CD4-positive, alpha-beta T cell treated with Interleukin-12 subunit alpha and Interleukin-12 subunit beta, for 1 hour (primary cell): Measurements from ENCODE around the gene MAP3K14.
"Not testable (repeated sequence)": the region's sequence is repeated elsewhere in the genome, so short reads cannot be mapped to it uniquely, and the experiment has no call there.

Experiments
- DNase-seq: peaks from one replicate; pipeline ENCODE4 v3.0.0-alpha.2; 2020

MAP3K14 gene

DNA sequence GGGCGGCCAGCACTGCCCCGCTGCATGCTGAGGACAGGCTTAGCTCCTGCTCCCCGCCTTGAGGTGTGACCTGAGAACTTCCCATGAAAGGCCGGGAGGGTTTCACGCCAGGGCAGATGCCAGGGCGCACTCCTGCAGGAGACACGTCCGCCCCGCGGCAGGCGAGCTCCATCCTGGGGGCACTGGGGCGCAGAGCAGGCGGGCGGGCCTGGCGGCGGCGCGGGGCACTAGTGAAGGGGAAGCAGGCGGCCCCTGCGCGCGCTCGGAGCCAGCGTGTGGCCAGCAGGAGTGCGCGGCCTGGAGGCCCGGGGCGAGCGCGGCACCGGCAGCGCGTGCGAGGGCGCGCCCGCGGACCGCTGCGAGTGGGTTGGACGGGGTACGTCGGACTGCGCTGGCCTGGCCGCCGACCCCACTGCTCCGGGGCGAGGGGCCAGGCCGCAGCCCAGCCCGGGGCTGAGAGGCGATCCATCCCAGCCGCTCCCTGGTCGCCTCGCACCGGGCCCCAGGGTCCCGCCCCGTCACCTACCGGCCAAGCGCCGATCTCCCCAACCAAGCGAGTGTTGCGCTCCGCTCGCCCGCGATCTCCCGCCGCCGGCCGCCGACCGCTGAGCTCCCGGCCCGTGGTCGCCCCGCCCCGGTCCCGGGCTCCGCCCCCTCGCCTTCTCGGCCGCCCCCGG lies at the start of gene MAP3K14:
Gene MAP3K14, minus strand, starts transcription at position 587 of the 677 bp plus-strand sequence. CDS start 26,275 bp downstream, outside the sequence.
- DNase-seq = peak; percentile 69

DNA sequence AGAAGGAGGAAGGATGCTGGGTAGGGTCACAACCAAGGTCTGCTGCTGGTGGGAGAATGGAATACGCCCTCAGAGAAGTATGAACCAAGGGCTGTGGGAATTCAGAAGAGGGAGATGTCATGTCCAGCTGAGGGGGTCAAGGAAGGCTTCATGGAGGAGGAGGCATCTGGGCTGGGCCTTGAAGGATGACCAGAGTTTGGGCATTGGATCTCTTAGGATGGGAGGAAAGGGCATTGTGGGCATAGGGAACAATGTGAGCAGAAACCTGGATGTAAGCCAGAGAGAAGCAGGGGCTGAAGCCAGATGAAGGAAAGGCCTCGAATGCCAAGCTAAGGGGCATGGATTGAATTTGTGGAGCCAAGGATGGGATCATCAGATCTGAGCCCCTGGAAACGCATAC lies 49.2 kb upstream of the MAP3K14 start:
- DNase-seq = no peak

DNA sequence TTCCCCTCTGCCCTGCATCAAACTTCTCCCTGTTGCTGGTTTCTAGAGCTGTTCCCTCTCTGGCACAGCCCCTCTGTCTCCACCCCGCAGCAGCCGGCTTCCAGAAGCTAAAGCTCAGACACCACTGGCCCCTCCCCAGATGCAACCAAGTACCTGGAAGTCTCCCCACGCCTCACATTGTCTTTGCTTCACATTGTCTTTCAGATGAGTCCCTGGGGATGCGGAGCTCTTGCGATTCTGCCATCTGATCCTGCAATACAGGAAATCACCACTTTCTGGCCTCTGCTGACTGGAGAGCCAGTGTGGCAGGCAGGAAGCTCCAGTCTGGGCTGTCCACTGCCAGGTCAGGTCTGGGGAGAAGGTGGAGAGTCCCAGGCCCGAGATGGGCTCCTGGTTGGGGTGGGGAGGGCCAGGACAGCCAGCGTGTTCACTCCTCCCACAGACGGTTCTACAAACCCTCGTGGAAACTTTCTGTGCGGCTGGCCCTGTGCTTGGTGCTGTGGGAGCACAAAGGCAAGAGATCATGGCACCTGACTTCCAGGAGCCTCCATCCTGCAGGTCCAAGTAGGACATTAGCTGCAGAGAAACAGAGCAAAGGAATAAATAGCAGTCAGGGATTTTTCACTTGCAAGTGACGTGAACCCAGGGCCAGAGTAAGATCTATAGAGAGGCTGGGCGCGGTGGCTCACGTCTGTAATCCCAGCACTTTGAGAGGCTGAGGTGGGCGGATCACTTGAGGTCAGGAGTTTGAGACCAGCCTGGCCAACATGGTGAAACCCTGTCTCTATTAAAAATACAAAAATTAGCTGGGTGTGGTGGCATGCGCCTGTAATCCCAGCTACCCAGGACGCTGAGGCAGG lies 47.9 kb upstream of the MAP3K14 start:
- DNase-seq = no peak

DNA sequence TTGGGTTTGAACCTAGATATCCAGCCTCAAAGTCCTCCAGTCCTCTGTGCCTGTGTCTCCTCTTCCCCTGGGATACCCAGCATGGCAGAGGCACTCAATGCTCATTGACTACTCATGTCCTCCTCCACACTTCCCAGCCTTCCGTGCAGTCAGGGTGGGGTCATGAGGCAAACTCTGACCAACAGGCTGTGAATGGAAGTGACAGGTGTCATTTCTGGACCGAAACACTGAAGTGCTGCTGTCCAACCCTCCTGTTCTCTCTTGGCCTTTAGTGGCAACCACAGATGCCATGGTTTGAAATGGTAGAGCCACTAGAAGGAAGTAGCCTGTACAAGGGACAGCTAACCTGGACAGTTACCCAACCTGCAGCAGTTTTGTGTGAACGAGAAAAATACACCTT lies 46.7 kb upstream of the MAP3K14 start:
- DNase-seq = no peak

DNA sequence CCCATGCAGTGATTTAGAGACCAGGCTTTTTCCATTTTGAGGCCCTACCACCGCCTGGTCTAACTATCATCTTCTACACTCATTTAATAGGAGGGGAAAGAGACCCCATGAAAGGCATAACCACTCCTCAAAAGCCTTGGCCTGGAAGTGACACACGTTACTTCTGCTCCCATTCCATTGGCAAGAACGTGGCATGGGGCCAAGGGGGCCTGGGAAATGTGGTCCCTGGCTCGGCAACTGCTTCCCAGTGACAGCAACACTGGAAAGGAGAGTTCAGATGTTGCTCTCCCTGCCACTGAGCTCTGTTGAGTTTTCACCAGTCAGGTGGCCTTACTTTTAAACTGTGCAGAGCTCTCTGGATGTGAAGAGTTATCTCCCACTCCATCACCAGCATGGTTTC lies 45.2 kb upstream of the MAP3K14 start:
- DNase-seq = no peak

DNA sequence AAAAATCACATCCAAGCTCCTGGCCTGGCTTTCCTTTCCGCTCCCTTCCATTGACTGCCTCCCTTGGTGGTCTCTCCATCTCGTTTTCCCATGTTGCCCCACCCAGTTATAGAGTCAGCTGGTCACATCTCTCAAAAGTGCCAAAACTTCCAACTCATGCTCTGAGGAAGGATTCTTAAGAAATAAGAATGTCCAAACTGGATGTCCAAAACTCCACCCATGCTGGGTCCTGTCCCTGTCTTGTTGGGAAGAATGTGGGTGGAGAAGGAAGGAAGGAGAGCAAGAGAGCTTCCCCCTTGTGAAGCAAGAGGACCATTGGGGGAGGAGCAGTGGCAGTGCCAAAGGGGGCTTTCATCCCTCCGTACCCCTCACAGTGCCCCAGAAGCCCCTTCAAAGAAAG lies 44.6 kb upstream of the MAP3K14 start:
- DNase-seq = no peak

DNA sequence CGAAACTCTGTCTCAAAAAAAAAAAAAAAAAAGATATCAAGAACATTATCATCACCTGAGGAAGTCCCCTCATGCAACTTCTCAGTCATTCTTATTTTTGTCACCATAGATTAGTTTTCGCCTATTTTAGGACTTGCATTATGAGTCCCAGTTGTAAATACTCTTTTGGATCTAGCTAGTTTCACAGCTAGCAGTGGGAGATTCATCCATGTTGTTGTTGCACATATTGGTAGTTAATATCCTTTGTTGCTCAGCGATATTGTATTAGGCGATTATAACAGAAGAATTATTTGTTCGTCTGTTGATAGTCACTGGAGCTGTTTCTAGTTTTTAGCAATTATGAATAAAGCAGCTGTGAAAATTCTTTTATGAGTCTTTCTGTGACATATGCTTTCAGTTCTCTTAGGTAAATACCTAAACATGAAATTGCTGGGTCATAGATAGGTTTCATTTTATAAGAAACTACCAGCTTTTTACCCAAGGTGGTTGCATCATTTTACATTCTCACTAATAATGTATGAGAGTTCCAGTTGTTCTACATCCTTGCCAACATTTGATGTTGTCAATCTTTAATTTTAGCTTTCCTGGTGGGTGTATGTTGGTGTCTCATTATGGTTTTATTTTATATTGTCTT lies 40.7 kb upstream of the MAP3K14 start:
- no peak for DNase-seq

DNA sequence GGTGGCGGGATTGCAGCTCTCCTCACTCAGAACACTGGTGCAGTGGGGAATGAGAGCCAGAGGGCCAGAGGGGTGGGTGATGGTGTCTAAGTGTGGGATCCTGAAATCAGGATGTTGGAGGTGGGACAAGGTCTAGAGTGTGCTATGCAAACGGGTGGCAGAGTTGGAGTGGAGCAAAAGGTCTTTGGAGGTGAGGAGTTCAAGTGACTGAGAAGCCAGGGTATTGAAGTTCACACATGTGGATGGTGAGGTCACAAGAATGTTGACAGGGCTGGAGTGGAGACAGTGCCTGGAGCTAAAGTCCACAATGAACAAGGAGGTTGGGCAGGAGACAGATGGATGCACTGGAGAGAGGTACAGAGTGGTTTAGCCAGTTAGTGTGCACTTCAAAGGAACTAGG lies 38.3 kb upstream of the MAP3K14 start:
- no peak for DNase-seq

DNA sequence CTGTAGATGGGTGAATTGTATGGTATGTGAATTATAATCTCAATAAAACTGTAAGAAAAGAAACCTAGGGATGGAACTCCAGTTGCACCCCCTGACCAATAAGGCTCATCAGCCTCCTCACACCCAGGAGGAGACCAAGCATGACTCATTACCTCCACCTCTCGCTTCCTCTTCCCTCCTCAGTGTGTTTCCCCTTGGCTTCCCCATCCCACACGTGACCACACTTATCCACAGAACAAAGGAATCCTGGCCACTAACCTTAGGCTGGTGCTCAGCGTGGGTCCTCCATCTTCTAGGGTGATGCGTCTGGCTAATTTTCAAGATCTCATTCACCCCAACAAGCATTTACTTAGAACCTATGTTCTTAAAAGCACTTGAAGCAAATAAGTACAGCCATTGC lies 36.2 kb upstream of the MAP3K14 start:
- peak; percentile 9 for DNase-seq

DNA sequence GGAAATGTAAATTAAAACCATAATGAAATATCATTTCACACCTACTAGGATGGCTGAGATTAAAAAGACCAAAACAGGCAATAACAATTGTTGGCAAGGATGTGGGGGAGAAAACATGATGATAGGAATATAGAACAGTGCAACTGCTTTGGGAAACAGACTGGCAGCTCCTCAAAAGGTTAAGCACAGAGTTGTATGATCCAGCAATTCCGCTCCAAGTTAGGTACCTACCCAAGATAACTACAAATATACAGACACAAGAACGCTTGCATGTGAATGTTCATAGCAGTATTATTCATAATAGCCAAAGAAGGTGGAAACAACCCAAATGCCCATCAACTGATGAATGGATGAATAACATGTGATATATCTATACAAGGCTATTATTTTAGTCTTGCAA lies 35.0 kb upstream of the MAP3K14 start:
- DNase-seq = no peak

DNA sequence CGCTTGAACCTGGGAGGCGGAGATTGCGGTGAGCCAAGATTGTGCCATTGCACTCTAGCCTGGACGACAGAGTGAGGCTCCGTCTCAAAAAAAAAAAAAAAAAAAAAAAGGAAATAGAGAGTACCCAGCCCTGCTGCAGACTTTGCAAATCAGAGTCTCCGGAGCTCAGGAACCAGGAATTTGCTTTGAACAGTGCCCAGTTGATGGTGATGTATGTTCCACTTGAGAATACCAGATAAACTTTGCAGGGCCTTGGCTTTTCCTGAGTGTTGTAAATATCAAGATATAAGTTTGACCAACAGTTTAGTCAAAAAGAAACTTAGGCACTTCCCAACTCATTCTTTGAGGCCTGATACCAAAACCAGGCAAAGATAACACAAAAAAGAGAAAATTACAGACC lies 30.6 kb upstream of the MAP3K14 start:
- DNase-seq = no peak

DNA sequence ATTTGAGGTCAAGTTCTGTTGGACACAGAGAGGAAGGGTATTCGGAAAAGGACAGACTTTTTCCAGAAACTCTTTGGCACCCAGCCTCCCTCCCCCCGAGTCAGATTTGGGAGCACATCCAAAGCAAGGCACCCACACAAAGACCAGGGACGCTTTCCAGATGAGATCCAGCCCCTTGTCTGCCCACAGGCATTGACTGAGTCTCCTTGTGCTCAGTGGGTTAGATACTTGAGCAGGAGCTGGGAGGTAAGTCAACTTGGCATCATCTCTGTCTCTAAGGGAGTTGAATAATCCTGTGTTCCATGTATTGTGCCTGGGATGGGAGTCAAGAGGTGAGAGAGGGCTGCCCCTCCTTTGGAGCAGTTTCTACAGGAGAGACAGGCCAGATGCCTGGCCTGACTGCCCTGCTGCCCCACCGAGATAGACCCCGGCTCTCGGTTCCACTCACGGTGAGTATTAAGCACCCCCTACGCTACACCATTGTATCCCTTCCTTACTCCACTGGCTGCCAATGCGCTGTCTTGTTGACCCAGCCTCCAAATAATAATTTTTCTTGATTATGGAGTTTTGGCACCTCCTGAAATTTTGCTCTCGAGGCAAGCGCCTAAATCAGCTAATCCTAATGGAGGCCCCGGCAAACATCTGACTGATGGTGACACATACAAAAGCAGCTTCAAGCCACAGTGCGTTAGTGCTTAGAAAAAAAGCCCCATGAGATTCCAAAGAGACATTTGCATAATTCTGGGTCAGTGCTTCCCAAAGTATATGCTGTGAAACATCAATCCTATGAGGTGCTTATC lies 29.6 kb upstream of the MAP3K14 start:
- no peak for DNase-seq

DNA sequence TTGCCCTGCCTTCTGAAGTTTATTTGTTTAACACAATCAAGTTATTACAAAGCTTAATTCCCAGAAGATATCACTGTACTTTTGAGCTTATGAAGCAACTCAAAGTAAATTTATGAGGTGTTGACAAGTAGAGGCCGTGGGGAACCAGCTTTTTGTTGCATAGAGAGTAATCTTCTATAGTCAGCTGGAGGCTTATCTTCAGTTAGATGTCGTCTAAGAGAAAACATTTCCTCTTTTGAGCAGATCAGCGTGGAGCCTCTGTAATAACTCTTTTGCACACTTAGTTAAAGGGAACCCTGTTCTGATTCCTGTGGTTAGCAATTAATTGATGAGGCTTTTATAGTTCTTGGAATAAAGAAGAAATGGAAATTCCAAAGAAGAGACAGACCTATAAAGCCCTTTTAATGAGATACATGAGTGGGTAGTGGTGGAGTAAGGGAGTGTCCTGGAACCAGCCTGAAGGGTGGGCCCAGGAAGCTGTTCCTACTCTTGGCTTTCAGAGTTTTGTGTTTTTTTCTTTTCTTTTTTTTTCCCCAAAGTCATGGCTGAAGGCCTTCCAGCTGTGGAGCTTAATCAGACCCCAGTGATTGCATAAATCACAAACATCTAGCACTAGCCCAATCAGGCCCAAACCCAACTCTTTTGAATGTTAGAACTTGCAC lies 28.9 kb upstream of the MAP3K14 start:
- no peak for DNase-seq

DNA sequence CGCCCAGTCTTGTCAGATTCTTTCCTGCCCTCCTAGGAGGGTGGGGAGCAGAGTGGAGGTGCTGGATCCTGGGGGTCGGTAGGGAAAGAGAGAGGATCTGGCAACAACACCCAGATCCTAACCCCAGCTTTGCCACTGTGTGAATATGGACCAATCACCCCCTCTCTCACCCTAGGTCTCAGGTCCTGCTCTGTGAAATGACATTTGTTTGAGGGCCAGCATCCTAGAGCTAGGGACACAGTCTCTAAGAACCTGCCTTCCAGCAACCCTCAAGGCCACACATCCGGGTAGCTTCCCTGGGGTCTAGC lies 28.4 kb upstream of the MAP3K14 start:
- no peak for DNase-seq

DNA sequence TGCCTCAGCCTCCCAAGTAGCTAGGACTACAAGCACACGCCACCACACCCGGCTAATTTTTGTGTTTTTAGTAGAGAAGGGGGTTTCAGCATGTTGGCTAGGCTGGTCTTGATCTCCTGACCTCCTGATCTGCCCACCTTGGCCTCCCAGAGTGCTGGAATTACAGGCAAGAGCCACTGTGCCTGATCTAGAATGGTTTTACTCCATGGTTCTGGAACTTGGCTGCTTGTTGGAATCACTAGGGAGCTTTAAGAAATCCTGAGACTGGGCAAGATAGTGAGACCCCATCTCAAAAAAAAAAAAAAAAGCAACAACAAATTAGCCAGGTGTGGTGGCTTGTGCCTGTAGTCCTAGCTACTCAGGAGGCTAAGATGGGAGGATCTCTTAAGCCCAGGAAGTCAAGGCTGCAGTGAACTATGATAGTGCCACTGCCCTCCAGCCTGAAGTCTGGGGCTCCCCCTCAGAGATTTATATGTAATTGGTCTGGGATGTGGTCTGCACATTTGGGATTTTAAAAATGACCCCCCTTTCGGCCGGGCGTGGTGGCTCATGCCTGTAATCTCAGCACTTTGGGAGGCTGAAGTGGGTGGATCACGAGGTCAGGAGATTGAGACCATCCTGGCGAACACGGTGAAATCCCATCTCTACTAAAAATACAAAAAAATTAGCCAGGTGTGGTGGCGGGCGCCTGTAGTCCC lies 27.3 kb upstream of the MAP3K14 start:
- DNase-seq = not testable (repeated sequence)

DNA sequence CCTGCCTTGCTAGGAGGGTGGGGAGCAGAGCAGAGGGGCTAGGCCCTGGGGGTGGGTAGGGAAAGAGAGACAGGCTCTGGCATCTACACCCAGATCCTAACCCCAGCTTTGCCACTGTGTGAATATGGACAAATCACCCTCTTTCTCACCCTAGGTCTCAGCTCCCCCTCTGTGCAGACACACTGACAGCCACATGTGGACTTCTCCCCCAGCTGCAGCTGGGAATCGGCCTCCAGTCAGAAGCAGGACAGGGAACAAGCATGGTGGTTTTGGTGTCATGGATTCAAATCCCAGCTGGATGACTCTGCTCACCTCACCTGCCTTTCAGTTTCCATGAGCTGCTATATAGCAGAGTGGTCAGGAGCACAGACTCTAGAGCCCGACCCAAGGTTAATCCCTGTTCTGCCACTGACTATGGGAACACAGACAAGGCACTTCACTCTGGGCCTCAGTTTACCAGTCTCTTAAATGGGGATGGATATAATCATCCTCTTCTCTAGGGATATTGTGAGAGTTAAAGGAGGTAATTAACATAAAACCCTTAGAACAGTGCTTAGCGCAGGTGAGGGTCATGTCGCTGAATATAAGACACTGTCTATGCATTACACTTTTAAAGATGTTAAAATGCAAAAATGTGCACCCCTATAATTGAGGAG lies 26.2 kb upstream of the MAP3K14 start:
- no peak for DNase-seq

DNA sequence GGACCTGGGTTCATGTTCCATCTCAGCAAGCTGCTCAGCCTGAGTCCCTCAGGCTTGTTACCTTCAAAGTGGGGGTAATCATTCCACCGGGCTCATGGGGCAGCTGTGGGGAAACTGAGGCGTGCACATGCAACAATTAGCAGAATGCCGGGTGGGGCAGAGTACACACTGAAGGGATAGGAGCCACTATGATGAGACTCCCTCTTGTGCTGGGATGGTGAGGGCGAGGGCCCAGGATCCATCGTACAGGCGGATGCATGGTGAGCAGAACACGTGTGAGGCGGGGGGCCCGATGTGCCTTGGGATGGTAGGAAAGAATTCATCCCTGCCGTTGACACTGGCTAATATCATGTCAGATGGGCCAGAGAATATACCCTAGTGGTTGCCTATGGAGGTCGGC lies 25.5 kb upstream of the MAP3K14 start:
- DNase-seq = no peak

DNA sequence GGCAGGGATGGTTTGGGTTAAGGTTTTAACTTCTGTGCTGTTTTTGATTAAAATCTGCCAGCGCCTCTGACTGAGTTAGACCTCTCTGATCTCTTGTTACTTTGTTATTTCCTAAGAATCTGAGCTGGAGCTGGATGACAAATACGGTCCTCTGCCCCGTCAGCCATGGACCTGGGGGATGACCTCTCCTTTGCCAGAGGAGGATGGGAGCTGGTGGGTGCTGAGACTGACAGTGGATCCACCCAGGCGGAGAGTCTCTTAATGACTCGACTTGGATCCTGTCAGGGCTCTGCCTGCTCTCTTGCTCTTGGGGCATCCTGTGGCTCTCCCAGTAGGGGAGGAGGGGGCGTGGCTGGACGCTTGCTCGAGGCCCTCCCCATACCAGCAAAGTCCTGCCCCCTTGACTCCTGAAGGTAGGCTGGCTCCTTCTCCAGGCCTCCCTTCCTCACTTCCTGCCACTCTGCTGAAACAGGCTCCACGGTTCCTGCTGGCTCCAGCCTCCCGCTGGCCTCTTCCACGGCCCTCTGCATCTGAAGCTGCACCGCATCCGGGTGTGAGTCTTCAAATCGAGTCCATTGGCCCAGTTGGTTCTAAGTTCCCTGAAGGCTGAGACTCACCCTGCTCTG lies 24.8 kb upstream of the MAP3K14 start:
- DNase-seq = no peak

DNA sequence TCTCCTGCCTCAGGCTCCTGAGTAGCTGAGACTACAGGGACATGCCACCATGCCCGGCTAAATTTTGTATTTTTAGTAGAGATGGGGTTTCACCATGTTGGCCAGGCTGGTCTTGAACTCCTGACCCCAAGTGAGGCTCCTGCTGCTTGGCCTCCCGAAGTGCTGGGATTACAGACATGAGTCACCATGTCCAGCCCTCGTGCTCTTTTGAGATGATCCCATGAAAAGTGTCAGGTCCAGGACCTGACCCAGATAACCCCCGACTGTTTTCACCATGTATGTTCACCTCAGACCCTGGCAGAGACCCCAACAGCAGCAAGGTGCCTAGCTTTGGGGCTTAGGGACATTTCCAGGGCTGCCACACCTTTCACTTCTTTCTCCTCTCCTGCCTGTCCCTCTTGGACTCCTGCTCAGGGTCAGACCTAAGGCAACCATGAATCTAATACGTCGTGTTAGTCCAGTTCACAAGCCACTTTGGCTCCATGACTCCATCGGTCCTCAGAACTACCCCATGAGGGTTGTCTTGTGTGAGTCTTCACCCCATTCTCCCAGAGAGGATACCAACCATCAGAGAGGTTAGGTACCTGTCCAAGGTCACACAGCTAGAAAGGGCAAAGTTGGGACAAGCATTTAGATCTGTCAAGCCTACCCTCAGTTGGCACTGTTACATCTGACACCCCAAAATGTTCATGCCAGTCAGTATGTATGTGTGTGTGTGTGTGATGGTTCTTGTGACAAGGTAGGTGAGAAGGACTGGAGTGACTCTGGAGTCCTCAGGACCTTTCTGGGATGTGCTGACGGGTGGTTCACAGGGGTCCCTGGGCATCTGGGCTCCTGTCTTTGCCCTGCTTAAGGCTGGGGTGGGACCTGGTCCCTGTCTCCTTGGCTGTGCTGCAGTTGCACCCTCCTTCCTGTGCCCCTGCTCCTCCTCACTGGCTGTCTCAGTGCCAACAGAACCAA lies 23.1 kb upstream of the MAP3K14 start:
- DNase-seq = no peak

DNA sequence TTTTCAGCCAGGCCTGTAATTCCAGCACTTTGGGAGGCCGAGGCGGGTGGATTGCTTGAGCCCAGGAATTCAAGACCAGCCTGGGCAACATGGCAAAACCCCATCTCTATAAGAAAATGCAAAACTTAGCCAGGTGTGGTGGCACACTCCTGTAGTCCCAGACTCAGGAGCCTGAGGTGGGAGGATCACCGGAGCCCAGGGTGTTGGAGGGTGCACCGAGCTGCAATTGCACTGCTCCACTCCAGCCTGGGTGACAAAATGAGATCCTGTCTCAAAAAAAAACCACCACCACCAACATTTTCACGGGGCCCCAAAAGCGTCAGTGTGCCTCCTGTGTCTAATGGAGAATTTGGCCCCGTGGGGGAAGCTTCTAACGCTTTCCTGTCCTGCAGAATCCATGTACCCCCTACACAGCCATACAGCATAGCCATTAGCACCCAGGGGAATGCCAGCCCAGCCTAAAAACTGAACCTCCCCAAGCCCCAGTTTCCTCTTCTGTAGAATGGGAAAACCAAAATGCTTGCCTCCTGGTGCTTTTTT lies 22.2 kb upstream of the MAP3K14 start:
- DNase-seq = no peak
